GM12878 (cell line): ENCODE measurements around the gene BDNF. TPM values are rescaled to one million over a fixed set of nuclear protein-coding genes. Genes with fewer than 3 reads are reported as not detected.

Experiments
- ATAC-seq: fragments of 200-7000 bp; cut with Tn5 transposase; 3 replicates; pipeline ENCODE4 v1.9.1; 2020; ENCODE audit warnings: mild to moderate bottlenecking, moderate library complexity
- BruUV-seq: library from RNA; stranded (reverse); fragments of 400-500 nt; replicated peaks from 2 replicates; lab custom pipeline; 2021; lab: Mats Ljungman, UMichigan
- CTCF ChIA-PET: fragments of 300-600 bp; sonication (Branson Sonifier 250); formaldehyde crosslinking; extraction: SDS; loops from one replicate; lab custom pipeline; 2021; ENCODE audit warnings: inconsistent platforms; lab: Yijun Ruan, JAX
- POLR2A ChIA-PET: fragments of 350-600 bp; formaldehyde crosslinking; extraction: SDS; loops from one replicate; lab custom pipeline; 2021; ENCODE audit warnings: inconsistent platforms; lab: Charles Lee
- RAD21 ChIA-PET: fragments of 300-600 bp; sonication (Branson Sonifier 250); formaldehyde crosslinking; loops from one replicate; lab custom pipeline; 2023; ENCODE audit warnings: antibody characterized with exemption; ENCODE audit not compliant: unreplicated experiment; lab: Charles Lee
- SMC1A ChIA-PET: fragments of 300-600 bp; sonication (Branson Sonifier 250); formaldehyde crosslinking; loops from one replicate; lab custom pipeline; 2023; ENCODE audit not compliant: unreplicated experiment, uncharacterized antibody; lab: Charles Lee
- DNase-seq: peaks from one replicate; pipeline ENCODE4 v3.0.0-alpha.2; 2011; ENCODE audit warnings: low read depth, low spot score
- FAIRE-seq: peaks from 3 replicates; lab custom pipeline; 2011; peaks lifted over from hg19 to GRCh38; lab: Jason Lieb, UNC
- H2AFZ ChIP-seq: 2 replicates; pipeline ENCODE4 v1.6.0; 2011; ENCODE audit warnings: low read depth, low read length, control low read depth; ENCODE audit not compliant: control insufficient read depth
- H3K27ac ChIP-seq: 2 replicates; pipeline ENCODE4 v1.5.1; 2011; ENCODE audit warnings: control low read depth; ENCODE audit not compliant: control insufficient read depth, insufficient read depth
- H3K27me3 ChIP-seq, 2 experiments: replicated peaks in 1 of 2; 2 replicates each; pipeline versions ENCODE4 v1.6.0 to v1.6.1; 2011; ENCODE audit warnings: low read length in 1 of 2; ENCODE audit not compliant: control insufficient read depth in 2 of 2, insufficient read depth in 2 of 2
- H3K36me3 ChIP-seq, 2 experiments: 2 replicates each; pipeline ENCODE4 v1.5.1; 2011; ENCODE audit warnings: low read length in 1 of 2; ENCODE audit not compliant: control insufficient read depth in 2 of 2, insufficient read depth in 2 of 2
- H3K4me1 ChIP-seq: 2 replicates; pipeline ENCODE4 v1.6.1; 2011; ENCODE audit warnings: mild to moderate bottlenecking, low read length, moderate library complexity, mixed read lengths; ENCODE audit not compliant: control insufficient read depth, insufficient read depth
- H3K4me2 ChIP-seq: 2 replicates; pipeline ENCODE4 v1.6.0; 2011; ENCODE audit warnings: control low read depth; ENCODE audit not compliant: control insufficient read depth, insufficient read depth
- H3K4me3 ChIP-seq: fragments of 200-600 bp; sonication (generic); 2 replicates; pipeline ENCODE4 v1.5.1; 2016
- H3K79me2 ChIP-seq: 2 replicates; pipeline ENCODE4 v1.6.0; 2011; ENCODE audit warnings: low read length; ENCODE audit not compliant: control insufficient read depth, insufficient read depth
- H3K9ac ChIP-seq: 2 replicates; pipeline ENCODE4 v1.8.0; 2011; ENCODE audit warnings: low read length, control low read depth, mixed read lengths; ENCODE audit not compliant: control insufficient read depth, insufficient read depth
- H3K9me3 ChIP-seq: replicated peaks from 3 replicates; pipeline ENCODE4 v1.5.1; 2011; ENCODE audit warnings: mild to moderate bottlenecking, low read length; ENCODE audit not compliant: control insufficient read depth, insufficient read depth
- H4K20me1 ChIP-seq: 2 replicates; pipeline ENCODE4 v1.6.0; 2011; ENCODE audit not compliant: control insufficient read depth, insufficient read depth
- FOS ChIP-seq: IDR thresholded peaks from 3 replicates; pipeline ENCODE4 v1.6.1; 2011; ENCODE audit warnings: borderline replicate concordance; ENCODE audit not compliant: insufficient read length; ENCODE audit errors: extremely low read depth
- MLLT1 ChIP-seq: fragments of 450-650 bp; IDR thresholded peaks from 2 replicates; pipeline ENCODE4 v1.6.1; 2016; ENCODE audit warnings: mild to moderate bottlenecking
- MYC ChIP-seq: IDR thresholded peaks from 2 replicates; pipeline ENCODE4 v1.6.1; 2011; ENCODE audit warnings: mild to moderate bottlenecking, low read length, moderate library complexity, inconsistent platforms; ENCODE audit not compliant: insufficient read depth, insufficient replicate concordance, insufficient read length, severe bottlenecking
- SPI1 ChIP-seq: IDR thresholded peaks from 2 replicates; pipeline ENCODE4 v1.6.1; 2011; ENCODE audit warnings: low read depth, mild to moderate bottlenecking, low read length, moderate library complexity, borderline replicate concordance; ENCODE audit not compliant: insufficient read depth
- SREBF1 ChIP-seq: IDR thresholded peaks from 2 replicates; pipeline ENCODE4 v1.6.1; 2012; ENCODE audit warnings: mild to moderate bottlenecking, low read length
- SUPT20H ChIP-seq: IDR thresholded peaks from 2 replicates; pipeline ENCODE4 v1.6.1; 2011; ENCODE audit warnings: low read depth, mild to moderate bottlenecking, low read length, moderate library complexity, borderline replicate concordance; ENCODE audit not compliant: control insufficient read depth
- ZBTB40 ChIP-seq: fragments of 450-650 bp; IDR thresholded peaks from 2 replicates; pipeline ENCODE4 v1.6.1; 2016; ENCODE audit warnings: mild to moderate bottlenecking, moderate library complexity, borderline replicate concordance
- ZNF384 ChIP-seq: IDR thresholded peaks from 2 replicates; pipeline ENCODE4 v1.6.1; 2012; ENCODE audit warnings: low read depth, mild to moderate bottlenecking, low read length, improper control_type of control experiment, borderline replicate concordance
- WGBS: methylation state at CpG from one replicate; pipeline ENCODE4 v1.1.6; 2016; ENCODE audit warnings: low lambda C conversion rate; ENCODE audit not compliant: insufficient replicate concordance, insufficient coverage; ENCODE audit errors: missing lambda C conversion rate; 5-methylcytosine and 5-hydroxymethylcytosine counted together
- in situ Hi-C: fragments of 300-500 bp; cut with MboI; formaldehyde crosslinking; loops from 9 replicates; pipeline ENCODE4 v1.14.3; 2018; ENCODE audit warnings: mixed read lengths
- intact Hi-C: fragments of 100-400 bp; cut with micrococcal nuclease; formaldehyde crosslinking; loops from one replicate; pipeline ENCODE4 v1.14.2; 2022; ENCODE audit not compliant: unreplicated experiment
- polyA plus RNA-seq, 11 experiments: library from polyadenylated mRNA; depleted of rRNA in 4 of 11; unstranded in 6 of 11; stranded (reverse) in 5 of 11; fragments of >200 nt; fragmentation: Nextera tagmentation in 4 of 11; fragmentation: Illumina TruSeq in 1 of 11; extraction: Ambion mirVana in 4 of 11; extraction: Trizol in 1 of 11; gene quantifications; 1 replicate in 1 of 11; 2 replicates in 10 of 11; pipeline versions ENCODE4 v1.2.1 to v1.2.3, GENCODE V29; 2011 to 2016; ENCODE audit warnings: inconsistent platforms in 2 of 11, missing spikeins in 2 of 11, low read depth in 1 of 11
- total RNA-seq, 4 experiments: library from RNA; depleted of rRNA in 3 of 4; stranded (reverse); fragments of >200 nt in 3 of 4; fragmentation: Illumina TruSeq in 1 of 4; extraction: Trizol in 1 of 4; gene quantifications; 2 replicates each; pipeline versions ENCODE4 v1.2.1 to v1.2.3, GENCODE V29; 2013 to 2021

BDNF gene
- total and polyA plus RNA-seq, 10 of the 15 experiments (the other 5 are each of a cell fraction or from before 2014, with no cell fraction given), result 0.02 to 0.24 (median 0.06) TPM; not detected in 2

- Histone ChIP-seq H3K79me2 (no peaks in the 10 kb centered on the region), H3K36me3 (no peaks in the 10 kb centered on the region), H4K20me1 (no peaks in the 10 kb centered on the region), H3K27ac (no peak overlapping the region), H3K9me3 (no peaks in the 10 kb centered on the region; the same call in 2 of the 3 replicates), H3K4me3 (no peak overlapping the region), H2AFZ (no peak overlapping the region), H3K9ac (no peak overlapping the region), H3K4me1 (no peaks in the 10 kb centered on the region), H3K4me2 (no peak overlapping the region), H3K27me3 (peaks cover 8 to 12% of the 10 kb centered on the region in 2 experiments)
- ATAC-seq, result no peak
- CTCF ChIA-PET, result no interaction called here
- TF ChIP-seq FOS (no peak), SUPT20H (no peak), SPI1 (no peak), MYC (no peak), ZNF384 (no peak)
- POLR2A ChIA-PET, result no interaction called here
- SMC1A ChIA-PET, result no interaction called here
- no peak for FAIRE-seq
- in situ Hi-C loops, result no loop called here
- DNase-seq, result no peak
- BruUV-seq, result no TSS peak
- RAD21 ChIA-PET, result no interaction called here
- 58% methylated on average over 7 of the region's 16 CpGs for WGBS
- intact Hi-C loops, result no loop called here
Measured at GRCh38 chr11:27719546-27719925, 19.3 kb upstream of the BDNF start.

GRCh38 chr11:27718863-27719545, 18.7 kb upstream of the BDNF start:
- H3K4me2 ChIP-seq, result no peak overlapping the region
- TF ChIP-seq MLLT1, result no peak
- no peak for TF ChIP-seq SREBF1
- TF ChIP-seq ZBTB40, result no peak

More at GRCh38 chr11:27718863-27719545, 18.7 kb upstream of the BDNF start:
- ChIA-PET RAD21 (no interaction called here), CTCF (interaction anchor here (0.6 kb wide), 1 partner anchor 15 kb away, joined by 3 read pairs; no protein-coding TSS in a partner anchor), SMC1A (no interaction called here), POLR2A (no interaction called here)
- ATAC-seq, result peak; percentile 14; the same call in 2 of the 3 replicates
- Histone ChIP-seq H3K36me3 (no peaks in the 10 kb centered on the region), H4K20me1 (no peaks in the 10 kb centered on the region), H3K27me3 (peaks cover 8 to 12% of the 10 kb centered on the region in 2 experiments), H3K27ac (no peak overlapping the region), H3K9ac (no peak overlapping the region), H2AFZ (no peak overlapping the region), H3K4me1 (no peaks in the 10 kb centered on the region), H3K4me3 (no peak overlapping the region), H3K9me3 (no peaks in the 10 kb centered on the region; the same call in 2 of the 3 replicates), H3K79me2 (no peaks in the 10 kb centered on the region)
- intact Hi-C loops, result no loop called here
- no peak for DNase-seq
- in situ Hi-C loops, result no loop called here
- no peak for FAIRE-seq
- no TSS peak for BruUV-seq
- 35% methylated on average over 50 of the region's 52 CpGs for whole genome bisulfite sequencing
